22Rv1 (cell line): ENCODE measurements around the gene GAREM2.

Experiments
- H3K27ac ChIP-seq: fragments of 450-650 bp; 2 replicates; pipeline ENCODE4 v1.5.1; 2017
- CTCF ChIP-seq: fragments of 450-650 bp; IDR thresholded peaks from 2 replicates; pipeline ENCODE4 v1.5.1; 2017; ENCODE audit warnings: mild to moderate bottlenecking
- ZFX ChIP-seq: fragments of 450-650 bp; IDR thresholded peaks from 2 replicates; pipeline ENCODE4 v1.6.1; 2017; ENCODE audit warnings: antibody characterized with exemption, borderline replicate concordance

The GAREM2 gene

GRCh38 chr2:26175466-26176278 lies 2.8 kb downstream of the GAREM2 start:
- TF ChIP-seq CTCF = no peak
- no peak for TF ChIP-seq ZFX

GRCh38 chr2:26176279-26176615 lies 3.4 kb downstream of the GAREM2 start:
- TF ChIP-seq CTCF (no peak), ZFX (no peak)
- 0 out of 2 replicates have a peak overlapping the region, but pooled peaks have one; percentile 2 for H3K27ac ChIP-seq

More at GRCh38 chr2:26175466-26176278, 2.8 kb downstream of the GAREM2 start:
- H3K27ac ChIP-seq = no peak overlapping the region

GRCh38 chr2:26177122-26177521 lies 4.2 kb downstream of the GAREM2 start:
- TF ChIP-seq ZFX (no peak), CTCF (no peak)
- H3K27ac ChIP-seq = 0 out of 2 replicates have a peak overlapping the region, but pooled peaks have one; percentile 2

- no peak for TF ChIP-seq CTCF
- 0 out of 2 replicates have a peak overlapping the region, but pooled peaks have one; percentile 5 for H3K27ac ChIP-seq
These were observed 5.4 kb downstream of the GAREM2 start for GRCh38 chr2:26178246-26178645.

GRCh38 chr2:26178746-26179436 lies 6.0 kb downstream of the GAREM2 start:
- TF ChIP-seq ZFX = no peak
- no peak for TF ChIP-seq CTCF
- peak overlapping the region; percentile 54 for H3K27ac ChIP-seq

GRCh38 chr2:26179446-26179913 lies 6.6 kb downstream of the GAREM2 start:
- TF ChIP-seq ZFX (no peak), CTCF (no peak)

GRCh38 chr2:26182441-26182840 lies 9.6 kb downstream of the GAREM2 start:
- H3K27ac ChIP-seq = no peak overlapping the region
- no peak for TF ChIP-seq CTCF
- TF ChIP-seq ZFX = no peak

More at GRCh38 chr2:26179446-26179913, 6.6 kb downstream of the GAREM2 start:
- H3K27ac ChIP-seq = peak overlapping the region; percentile 54
